Stimulated activated memory B cell treated with anti-CD40 and anti-IgM and Interleukin-4, amounts not matched to agents 10 μg/mL and 1 μg/mL and 100 μg/mL, for 72 hours (primary cell): ENCODE measurements around the gene PDCD7.
"Not testable (repeated sequence)": the region's sequence is repeated elsewhere in the genome, so short reads cannot be mapped to it uniquely, and the experiment has no call there.

Experiments used
- ATAC-seq: fragments of 150-1000 bp; cut with Tn5 transposase; 2 replicates; pipeline ENCODE4 v1.10.0; 2021
- H3K27ac Mint-ChIP-seq: one replicate; pipeline ENCODE4 v1.8.0; 2022; ENCODE audit warnings: mild to moderate bottlenecking, mixed read lengths
- H3K27me3 Mint-ChIP-seq: one replicate; pipeline ENCODE4 v1.8.0; 2022; ENCODE audit warnings: mixed read lengths
- H3K36me3 Mint-ChIP-seq: one replicate; pipeline ENCODE4 v1.8.0; 2022; ENCODE audit warnings: mixed read lengths
- H3K4me1 Mint-ChIP-seq: one replicate; pipeline ENCODE4 v1.8.0; 2022; ENCODE audit warnings: mixed read lengths
- H3K4me3 Mint-ChIP-seq: one replicate; pipeline ENCODE4 v1.8.0; 2022; ENCODE audit warnings: mild to moderate bottlenecking, moderate library complexity, mixed read lengths
- H3K9me3 Mint-ChIP-seq: one replicate; pipeline ENCODE4 v1.8.0; 2022; ENCODE audit warnings: mixed read lengths

Gene PDCD7

GRCh38 chr15:65101411-65101890 is 32.2 kb downstream of the PDCD7 start:
- Mint-ChIP-seq H3K4me3 (no peak overlapping the region), H3K4me1 (peaks cover 5% of the 10 kb centered on the region), H3K9me3 (no peaks in the 10 kb centered on the region), H3K36me3 (peaks cover 73% of the 10 kb centered on the region), H3K27ac (no peak overlapping the region), H3K27me3 (no peaks in the 10 kb centered on the region)
- ATAC-seq, result no peak

- H3K4me1 Mint-ChIP-seq, result peaks cover 5% of the 10 kb centered on the region
- no peaks in the 10 kb centered on the region for H3K27me3 Mint-ChIP-seq
- no peaks in the 10 kb centered on the region for H3K9me3 Mint-ChIP-seq
- no peak overlapping the region for H3K27ac Mint-ChIP-seq
- ATAC-seq, result no peak
- H3K4me3 Mint-ChIP-seq, result no peak overlapping the region
- peaks cover 63% of the 10 kb centered on the region for H3K36me3 Mint-ChIP-seq
Measured at GRCh38 chr15:65100442-65100841, 33.2 kb downstream of the PDCD7 start.

GRCh38 chr15:65099801-65100200 is 33.8 kb downstream of the PDCD7 start:
- H3K4me3 Mint-ChIP-seq, H3K27me3 Mint-ChIP-seq, H3K4me1 Mint-ChIP-seq, H3K9me3 Mint-ChIP-seq, H3K27ac Mint-ChIP-seq, ATAC-seq: not testable (repeated sequence)
- H3K36me3 Mint-ChIP-seq, result peaks cover 57% of the 10 kb centered on the region

GRCh38 chr15:65099336-65099735 is 34.3 kb downstream of the PDCD7 start:
- H3K9me3 Mint-ChIP-seq, result no peaks in the 10 kb centered on the region
- no peak for ATAC-seq
- peaks cover 56% of the 10 kb centered on the region for H3K36me3 Mint-ChIP-seq
- no peak overlapping the region for H3K27ac Mint-ChIP-seq
- H3K4me1 Mint-ChIP-seq, result peaks cover 5% of the 10 kb centered on the region
- no peak overlapping the region for H3K4me3 Mint-ChIP-seq
- no peaks in the 10 kb centered on the region for H3K27me3 Mint-ChIP-seq

DNA sequence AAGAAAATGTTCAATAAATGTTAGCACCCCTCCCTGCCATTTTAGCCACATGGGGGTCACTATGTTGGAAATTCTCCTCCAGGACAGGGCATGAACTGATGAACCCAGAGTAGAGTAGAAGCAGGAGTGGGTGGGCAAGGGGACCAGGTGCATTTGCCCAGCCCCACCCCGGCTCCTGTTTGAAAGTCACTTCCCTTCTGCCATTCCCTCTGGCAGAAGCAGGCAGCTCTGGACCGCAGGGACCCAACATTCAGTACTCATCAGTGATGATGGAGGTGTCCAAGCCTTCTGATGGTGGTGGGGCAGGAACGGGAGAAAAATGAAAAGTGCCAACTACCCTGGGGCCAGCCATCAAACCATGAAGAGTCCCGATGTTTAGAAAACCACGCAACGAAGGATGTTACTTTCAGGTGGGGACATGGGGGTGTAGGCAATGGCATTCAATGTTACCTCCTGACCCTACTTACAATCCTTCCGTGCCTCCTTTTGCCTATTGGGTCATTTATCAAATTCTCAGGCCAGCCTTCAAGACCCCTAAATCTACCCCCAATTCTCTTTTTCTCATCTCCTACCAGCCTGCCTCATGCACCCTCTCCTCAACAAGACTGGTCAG is 35.9 kb downstream of the PDCD7 start:
- H3K9me3 Mint-ChIP-seq, result no peaks in the 10 kb centered on the region
- H3K4me3 Mint-ChIP-seq, result no peak overlapping the region
- no peaks in the 10 kb centered on the region for H3K27me3 Mint-ChIP-seq
- peaks cover 5% of the 10 kb centered on the region for H3K4me1 Mint-ChIP-seq
- no peak for ATAC-seq
- peaks cover 43% of the 10 kb centered on the region for H3K36me3 Mint-ChIP-seq
- no peak overlapping the region for H3K27ac Mint-ChIP-seq

DNA sequence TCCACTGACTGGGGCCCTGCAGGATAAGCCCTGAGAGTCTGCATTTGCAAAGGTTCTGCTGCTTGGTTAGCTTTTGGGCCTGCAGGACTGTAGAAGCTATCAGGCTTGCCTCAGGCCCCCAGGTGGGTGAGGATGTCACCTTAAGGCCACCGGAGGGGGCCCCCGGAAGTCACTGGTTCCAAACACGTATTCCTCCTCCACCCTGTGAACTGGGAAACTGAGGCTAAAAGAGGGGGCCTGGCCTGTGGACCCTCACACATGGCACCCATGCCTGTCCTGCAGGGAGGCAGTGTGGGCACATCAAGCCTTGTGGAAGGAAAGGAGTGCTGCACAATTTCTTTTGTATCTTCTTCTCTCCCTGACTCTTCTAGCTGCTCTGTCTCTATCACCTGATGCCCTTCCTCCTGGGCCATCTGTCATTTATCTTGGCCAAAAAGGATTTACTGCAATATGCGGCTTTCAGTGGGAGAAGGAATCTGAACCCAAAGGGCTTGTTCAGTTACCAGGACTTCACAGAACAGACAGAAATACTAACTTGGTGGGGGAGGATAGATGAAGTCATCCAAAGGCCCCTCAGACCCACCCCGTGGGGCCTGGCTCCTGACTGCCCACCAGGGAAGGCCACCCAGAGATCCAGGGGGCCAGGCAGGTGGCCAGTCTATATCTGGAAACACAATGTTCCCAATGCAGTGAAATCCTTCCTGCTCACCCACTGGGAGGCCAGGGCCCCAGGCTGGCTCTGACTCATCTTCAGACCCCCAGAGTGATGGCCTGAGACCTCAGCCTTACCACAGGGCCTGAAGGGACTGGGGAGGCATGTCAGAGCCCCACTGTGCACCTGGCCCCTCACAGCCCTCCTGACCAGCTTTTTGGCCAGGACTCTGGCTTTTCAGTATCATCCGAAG is 36.9 kb downstream of the PDCD7 start:
- ATAC-seq, result no peak
- H3K36me3 Mint-ChIP-seq, result peaks cover 40% of the 10 kb centered on the region
- H3K4me1 Mint-ChIP-seq, result peaks cover 4% of the 10 kb centered on the region
- H3K27ac Mint-ChIP-seq, result no peak overlapping the region
- no peaks in the 10 kb centered on the region for H3K27me3 Mint-ChIP-seq
- no peaks in the 10 kb centered on the region for H3K9me3 Mint-ChIP-seq
- H3K4me3 Mint-ChIP-seq, result no peak overlapping the region

- no peaks in the 10 kb centered on the region for H3K9me3 Mint-ChIP-seq
- no peak for ATAC-seq
- H3K36me3 Mint-ChIP-seq, result peaks cover 36% of the 10 kb centered on the region
- H3K27ac Mint-ChIP-seq, result no peak overlapping the region
- no peak overlapping the region for H3K4me3 Mint-ChIP-seq
- H3K27me3 Mint-ChIP-seq, result no peaks in the 10 kb centered on the region
- no peaks in the 10 kb centered on the region for H3K4me1 Mint-ChIP-seq
Measured at GRCh38 chr15:65095747-65096104, 37.9 kb downstream of the PDCD7 start.

- Mint-ChIP-seq H3K4me3 (no peak overlapping the region), H3K9me3 (no peaks in the 10 kb centered on the region), H3K36me3 (peaks cover 31% of the 10 kb centered on the region), H3K27ac (no peak overlapping the region), H3K27me3 (no peaks in the 10 kb centered on the region), H3K4me1 (no peaks in the 10 kb centered on the region)
- no peak for ATAC-seq
Measured at GRCh38 chr15:65095011-65095746, 38.4 kb downstream of the PDCD7 start.

DNA sequence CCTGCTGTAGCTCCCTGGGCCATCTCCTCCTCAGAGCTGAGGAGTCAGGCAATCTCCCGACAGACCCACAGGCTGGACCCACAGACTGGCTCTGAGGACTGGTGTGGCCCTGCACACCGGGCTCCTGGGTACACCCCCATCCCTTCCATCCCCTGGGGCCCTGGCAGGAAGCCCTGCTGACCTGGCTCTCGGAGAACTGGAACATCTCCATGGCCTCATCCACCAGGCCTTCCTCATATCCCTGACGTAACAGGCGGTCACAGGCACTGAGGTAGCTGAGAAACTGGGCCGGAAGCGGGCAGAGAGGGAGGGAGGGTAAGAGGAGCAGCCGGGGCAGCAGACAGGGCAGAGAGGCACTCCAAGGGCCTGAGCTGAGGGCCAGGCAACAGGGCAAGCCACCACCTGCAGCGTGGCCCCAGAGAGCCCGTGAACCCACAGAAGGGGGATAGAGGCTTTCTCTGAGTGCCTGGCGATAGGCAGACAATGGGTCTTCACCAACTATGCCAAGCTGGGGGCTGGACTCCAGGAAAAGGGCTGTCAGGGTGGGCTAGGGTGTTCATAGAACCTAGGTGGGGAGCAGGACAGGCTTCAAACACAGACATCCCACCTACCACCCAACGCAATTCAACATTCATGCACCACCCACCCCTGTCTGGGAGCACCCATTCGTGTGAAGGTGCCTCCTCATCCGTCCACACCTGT is 39.2 kb downstream of the PDCD7 start:
- no peak for ATAC-seq
- H3K4me1 Mint-ChIP-seq, result no peaks in the 10 kb centered on the region
- H3K27me3 Mint-ChIP-seq, result no peaks in the 10 kb centered on the region
- peaks cover 28% of the 10 kb centered on the region for H3K36me3 Mint-ChIP-seq
- no peak overlapping the region for H3K27ac Mint-ChIP-seq
- no peaks in the 10 kb centered on the region for H3K9me3 Mint-ChIP-seq
- no peak overlapping the region for H3K4me3 Mint-ChIP-seq

DNA sequence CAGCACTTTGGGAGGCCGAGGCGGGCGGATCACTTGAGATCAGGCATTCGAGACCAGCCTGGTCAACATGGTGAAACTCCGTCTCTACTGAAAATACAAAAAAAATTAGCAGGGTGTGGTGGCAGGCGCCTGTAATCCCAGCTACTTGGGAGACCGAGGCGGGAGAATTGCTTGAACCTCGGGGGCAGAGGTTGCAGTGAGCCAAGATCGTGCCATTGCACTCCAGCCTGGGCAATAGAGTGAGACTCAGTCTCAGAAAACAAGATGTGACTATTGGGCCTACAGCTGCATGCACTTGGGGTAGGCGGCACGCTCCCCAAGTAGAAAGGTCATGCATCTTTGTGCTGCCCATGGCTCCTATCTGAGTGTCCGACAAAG is 39.8 kb downstream of the PDCD7 start:
- peaks cover 21% of the 10 kb centered on the region for H3K36me3 Mint-ChIP-seq
- H3K27ac Mint-ChIP-seq, H3K4me3 Mint-ChIP-seq, H3K27me3 Mint-ChIP-seq, H3K4me1 Mint-ChIP-seq, H3K9me3 Mint-ChIP-seq, ATAC-seq: not testable (repeated sequence)

- no peak for ATAC-seq
- H3K9me3 Mint-ChIP-seq, result no peaks in the 10 kb centered on the region
Measured at GRCh38 chr15:65092911-65093792, 40.5 kb downstream of the PDCD7 start.

GRCh38 chr15:65091946-65092770 is 41.5 kb downstream of the PDCD7 start:
- Mint-ChIP-seq H3K9me3 (no peaks in the 10 kb centered on the region), H3K27me3 (no peaks in the 10 kb centered on the region), H3K27ac (no peak overlapping the region), H3K4me1 (no peaks in the 10 kb centered on the region), H3K36me3 (peaks cover 9% of the 10 kb centered on the region), H3K4me3 (no peak overlapping the region)
- no peak for ATAC-seq

More at GRCh38 chr15:65092911-65093792, 40.5 kb downstream of the PDCD7 start:
- Mint-ChIP-seq H3K36me3 (peaks cover 15% of the 10 kb centered on the region), H3K4me3 (no peak overlapping the region), H3K4me1 (no peaks in the 10 kb centered on the region), H3K27ac (no peak overlapping the region), H3K27me3 (no peaks in the 10 kb centered on the region)

GRCh38 chr15:65089206-65089824 is 44.3 kb downstream of the PDCD7 start:
- Mint-ChIP-seq H3K9me3 (no peaks in the 10 kb centered on the region), H3K27ac (no peak overlapping the region), H3K36me3 (peaks cover 5% of the 10 kb centered on the region), H3K27me3 (peaks cover 15% of the 10 kb centered on the region), H3K4me3 (no peak overlapping the region), H3K4me1 (no peaks in the 10 kb centered on the region)
- ATAC-seq, result no peak
